ENCODE measurements around the gene CABLES1.
"Not testable (repeated sequence)": the region's sequence is repeated elsewhere in the genome, so short reads cannot be mapped to it uniquely, and the experiment has no call there.

The CABLES1 gene

GRCh38 chr18:23134780-23135549 lies at the start of gene CABLES1:
Gene CABLES1 (plus strand): TSS chr18:23135485. CDS start chr18:23135763, 278 bp downstream.
- DNase-seq: peak; percentile 43

GRCh38 chr18:23087352-23087751 lies 47.9 kb upstream of the CABLES1 start:
- no peak for DNase-seq

GRCh38 chr18:23088310-23088709 lies 47.0 kb upstream of the CABLES1 start:
- DNase-seq: no peak

- DNase-seq: not testable (repeated sequence)
These were observed 44.0 kb upstream of the CABLES1 start for GRCh38 chr18:23091017-23091993.

GRCh38 chr18:23092121-23092520 lies 43.2 kb upstream of the CABLES1 start:
- no peak for DNase-seq

- DNase-seq: not testable (repeated sequence)
These were observed 42.2 kb upstream of the CABLES1 start for GRCh38 chr18:23093130-23093529.

GRCh38 chr18:23093772-23094171 lies 41.5 kb upstream of the CABLES1 start:
- no peak for DNase-seq

GRCh38 chr18:23094411-23095190 lies 40.7 kb upstream of the CABLES1 start:
- no peak for DNase-seq

- no peak for DNase-seq
These were observed 39.8 kb upstream of the CABLES1 start for GRCh38 chr18:23095463-23095862.

- DNase-seq: not testable (repeated sequence)
These were observed 38.3 kb upstream of the CABLES1 start for GRCh38 chr18:23097016-23097415.

GRCh38 chr18:23099621-23100020 lies 35.7 kb upstream of the CABLES1 start:
- no peak for DNase-seq

GRCh38 chr18:23101861-23102432 lies 33.3 kb upstream of the CABLES1 start:
- no peak for DNase-seq

- no peak for DNase-seq
These were observed 32.6 kb upstream of the CABLES1 start for GRCh38 chr18:23102493-23103261.

- no peak for DNase-seq
These were observed 31.8 kb upstream of the CABLES1 start for GRCh38 chr18:23103449-23103848.

GRCh38 chr18:23105030-23105429 lies 30.3 kb upstream of the CABLES1 start:
- DNase-seq: no peak

GRCh38 chr18:23105581-23106219 lies 29.6 kb upstream of the CABLES1 start:
- DNase-seq: no peak

GRCh38 chr18:23106575-23106974 lies 28.7 kb upstream of the CABLES1 start:
- no peak for DNase-seq

- no peak for DNase-seq
These were observed 27.6 kb upstream of the CABLES1 start for GRCh38 chr18:23107718-23108117.

GRCh38 chr18:23108496-23108895 lies 26.8 kb upstream of the CABLES1 start:
- no peak for DNase-seq

- DNase-seq: not testable (repeated sequence)
These were observed 26.1 kb upstream of the CABLES1 start for GRCh38 chr18:23109163-23109562.

- DNase-seq: no peak
These were observed 21.7 kb upstream of the CABLES1 start for GRCh38 chr18:23113576-23113975.

Measured in stimulated activated CD8-positive, alpha-beta memory T cell treated with anti-CD3 and anti-CD28 coated beads, Interleukin-4, amount 100 ng/mL, for 48 hours (primary cell).